Measurements from ENCODE around the gene FAM9B.

- TF ChIP-seq CTCF (IDR thresholded peaks at IDR 0.05; ENCODE audit: poor library complexity, severe bottlenecking) (no peak), REST (IDR thresholded peaks at IDR 0.05; ENCODE audit: borderline replicate concordance) (no peak), POLR2AphosphoS5 (IDR thresholded peaks at IDR 0.05) (no peak), EP300 (conservative IDR thresholded peaks at IDR 0.05; ENCODE audit: poor library complexity, severe bottlenecking) (no peak), RAD21 (conservative IDR thresholded peaks at IDR 0.05) (no peak), TAF1 (IDR thresholded peaks at IDR 0.05; ENCODE audit: low read depth) (no peak)
Observed at GRCh38 chrX:9052081-9052480, 18.2 kb upstream of the FAM9B start.

Data from neural cell (in vitro differentiated cells).